ENCODE measurements around the gene TLCD2. TPM values are rescaled to one million over a fixed set of nuclear protein-coding genes. Genes with fewer than 3 reads are reported as not detected.
"Not testable (repeated sequence)": the region's sequence is repeated elsewhere in the genome, so short reads cannot be mapped to it uniquely, and the experiment has no call there.

Gene TLCD2
- total RNA-seq, 1 experiment from 2014 or later, result 0.56 TPM

DNA sequence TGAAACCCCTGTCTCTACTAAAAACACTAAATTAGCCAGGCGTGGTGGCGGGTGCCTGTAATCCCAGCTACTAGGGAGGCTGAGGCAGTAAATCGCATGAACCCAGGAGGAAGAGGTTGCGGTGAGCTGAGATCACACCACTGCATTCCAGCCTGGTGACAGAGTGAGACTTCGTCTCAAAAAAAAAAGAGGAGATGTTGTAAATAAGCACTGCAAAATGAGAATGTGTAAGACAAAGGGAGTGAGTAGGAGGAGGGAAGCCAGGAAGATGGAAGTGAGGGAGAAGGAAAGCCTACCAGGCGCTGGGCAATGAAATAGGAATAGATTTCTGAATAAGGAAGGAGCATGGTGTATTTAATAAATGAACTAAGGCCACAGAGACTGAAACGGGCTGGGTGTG lies 16.8 kb downstream of the TLCD2 start:
- no peak for DNase-seq (ENCODE audit: low spot score)

DNA sequence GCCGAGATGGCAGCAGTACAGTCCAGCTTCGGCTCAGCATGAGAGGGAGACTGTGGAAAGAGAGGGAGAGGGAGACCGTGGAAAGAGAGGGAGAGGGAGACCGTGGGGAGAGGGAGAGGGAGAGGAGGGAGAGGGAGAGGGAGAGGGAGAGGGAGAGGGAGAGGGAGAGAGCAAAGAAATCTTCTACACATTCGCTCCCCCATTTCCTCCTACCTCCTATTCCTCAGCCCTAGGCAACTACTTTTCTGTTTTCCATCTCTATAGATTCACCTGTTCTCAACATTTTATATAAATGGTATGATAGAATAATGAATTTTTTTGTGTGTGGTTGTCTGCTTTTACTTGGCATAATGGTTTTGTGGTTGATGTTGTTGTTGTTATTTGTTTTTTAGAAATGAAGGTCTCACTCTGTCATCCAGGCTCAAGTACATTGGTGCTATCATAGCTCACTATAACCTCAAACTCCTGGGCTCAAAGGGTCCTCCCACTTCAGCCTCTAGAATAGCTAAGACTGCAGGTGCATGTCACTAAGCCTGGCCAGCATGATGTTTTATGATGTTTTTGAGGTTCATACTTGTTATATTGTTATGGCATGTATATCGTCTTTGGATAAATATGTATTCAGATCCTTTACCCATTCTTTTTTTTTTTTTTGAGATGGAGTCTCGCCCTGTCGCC lies 19.5 kb downstream of the TLCD2 start:
- no peak for DNase-seq (ENCODE audit: low spot score)

- not testable (repeated sequence) for DNase-seq (ENCODE audit: low spot score)
These were observed 21.8 kb downstream of the TLCD2 start for GRCh38 chr17:1688405-1688804.

GRCh38 chr17:1686086-1686485 lies 24.1 kb downstream of the TLCD2 start:
- DNase-seq (ENCODE audit: low spot score), result no peak

GRCh38 chr17:1684378-1685189 lies 25.6 kb downstream of the TLCD2 start, which contains the start of gene PRPF8:
Gene PRPF8, minus strand, starts transcription at chr17:1684867. Its CDS starts 296 bp downstream, at chr17:1684571.
- DNase-seq (ENCODE audit: low spot score), result peak; percentile 93

DNA sequence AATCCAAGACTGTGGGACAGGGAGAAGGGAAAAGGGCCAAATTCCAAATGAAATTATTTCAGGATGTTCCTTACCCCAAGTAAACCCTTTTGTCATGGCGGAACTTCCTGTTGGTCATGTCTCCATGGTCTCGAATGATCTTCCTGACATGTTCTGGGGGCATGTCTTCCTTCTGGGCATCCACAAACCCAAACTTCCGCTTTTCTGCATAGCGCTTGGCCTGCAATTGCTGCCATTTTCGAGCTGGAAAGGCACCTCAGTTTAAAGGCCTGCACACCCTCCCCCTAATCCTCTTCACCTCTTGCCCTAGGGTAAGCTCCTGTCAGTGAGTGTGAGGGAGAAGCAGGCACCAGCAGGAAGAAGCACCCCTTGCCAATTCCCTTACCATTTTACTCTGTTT lies 26.7 kb downstream of the TLCD2 start:
- no peak for DNase-seq (ENCODE audit: low spot score)

- DNase-seq (ENCODE audit: low spot score), result no peak
These were observed 33.8 kb downstream of the TLCD2 start for GRCh38 chr17:1676401-1676800.

DNA sequence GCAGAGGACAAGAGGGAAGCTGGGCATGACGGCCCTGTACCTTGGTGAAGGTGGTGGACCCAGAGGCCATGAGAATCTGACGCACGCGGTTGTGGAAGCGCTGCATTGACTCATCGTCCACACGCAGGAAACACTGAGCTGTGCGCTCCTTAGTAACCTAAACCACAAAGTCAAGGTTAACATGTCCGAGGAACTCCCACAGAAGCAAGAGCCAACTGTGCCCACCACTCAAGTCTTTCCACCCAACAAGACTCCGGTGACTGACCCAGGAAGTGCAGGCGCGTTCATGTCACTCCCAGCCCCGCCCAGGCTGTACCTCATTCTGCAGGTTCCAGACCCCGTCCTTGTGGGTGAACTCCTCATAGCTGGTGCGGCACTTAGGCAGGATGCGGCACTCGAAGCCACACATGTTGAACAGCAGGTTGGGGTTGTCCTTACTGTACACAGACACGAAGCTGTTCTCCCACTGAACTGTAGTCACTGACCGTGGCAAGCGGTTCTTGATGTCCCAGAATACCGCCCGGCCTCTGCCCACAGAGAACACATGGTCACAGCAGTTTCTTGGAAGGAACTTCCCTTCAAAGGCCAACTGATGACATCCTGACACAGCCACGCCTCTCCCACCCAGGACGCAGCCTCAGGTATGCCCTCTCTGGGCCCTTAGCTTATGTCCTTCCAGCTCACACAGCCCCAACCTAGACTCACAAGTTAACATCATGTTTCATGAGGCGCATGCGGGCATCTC lies 37.0 kb downstream of the TLCD2 start:
- DNase-seq (ENCODE audit: low spot score), result no peak

DNA sequence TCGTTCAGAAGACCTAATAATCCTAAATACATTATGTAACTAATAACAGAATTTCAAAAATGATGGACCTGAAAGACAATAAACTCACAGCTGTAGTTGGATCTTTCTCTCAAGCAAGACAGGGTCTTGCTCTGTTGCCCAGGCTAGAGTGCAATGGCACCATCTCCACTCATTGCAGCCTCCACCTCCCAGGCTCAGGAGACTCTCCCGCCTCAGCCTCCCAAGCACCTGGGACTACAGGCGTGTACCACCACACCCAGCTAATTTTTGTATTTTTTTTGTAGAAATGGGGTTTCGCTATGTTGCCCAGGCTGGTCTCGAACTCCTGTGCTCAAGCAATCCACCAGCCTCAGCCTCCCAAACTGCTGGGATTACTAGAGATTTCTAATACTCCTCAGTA lies 46.2 kb downstream of the TLCD2 start:
- DNase-seq (ENCODE audit: low spot score), result not testable (repeated sequence)

DNA sequence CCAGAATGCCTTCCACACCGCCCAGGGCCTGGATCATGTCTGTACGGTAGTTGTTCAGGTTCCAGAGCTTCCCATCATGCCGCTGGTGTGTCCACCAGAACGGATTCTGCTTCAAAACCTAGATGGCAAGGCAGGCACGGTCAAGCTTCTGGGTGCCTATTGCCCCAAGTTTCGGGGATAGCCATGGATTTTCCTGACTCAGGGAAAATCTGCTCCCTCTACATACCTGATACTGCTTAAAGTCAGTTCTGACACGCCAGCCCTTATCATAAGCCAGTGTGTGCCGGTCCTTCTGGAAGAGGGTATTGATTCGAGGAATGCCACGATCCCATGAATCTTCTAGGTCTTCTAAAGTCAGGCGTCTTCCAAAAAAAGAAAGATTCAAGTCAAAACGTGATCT lies 49.1 kb downstream of the TLCD2 start:
- DNase-seq (ENCODE audit: low spot score), result no peak

GRCh38 chr17:1658100-1658499 lies 52.1 kb downstream of the TLCD2 start:
- DNase-seq (ENCODE audit: low spot score), result no peak

DNA sequence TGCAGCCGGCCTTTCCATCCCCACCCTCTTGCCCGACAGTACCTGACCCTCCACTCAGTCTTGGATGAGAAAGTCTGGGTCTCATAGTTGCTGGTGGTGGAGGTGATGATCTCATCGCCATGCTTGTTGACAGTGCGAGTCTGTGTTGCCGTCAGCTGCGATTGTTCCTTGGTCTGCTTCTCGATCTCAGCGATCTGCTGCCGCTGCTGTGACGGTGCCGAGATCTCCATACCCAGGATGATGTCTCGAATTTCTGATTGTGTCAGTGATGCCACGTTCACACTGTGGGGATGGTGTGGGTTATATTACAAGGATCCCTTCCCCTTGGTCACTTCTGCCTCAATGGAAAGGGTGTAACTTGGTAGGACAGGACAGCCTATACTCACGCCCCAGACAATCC lies 56.4 kb downstream of the TLCD2 start:
- no peak for DNase-seq (ENCODE audit: low spot score)

DNA sequence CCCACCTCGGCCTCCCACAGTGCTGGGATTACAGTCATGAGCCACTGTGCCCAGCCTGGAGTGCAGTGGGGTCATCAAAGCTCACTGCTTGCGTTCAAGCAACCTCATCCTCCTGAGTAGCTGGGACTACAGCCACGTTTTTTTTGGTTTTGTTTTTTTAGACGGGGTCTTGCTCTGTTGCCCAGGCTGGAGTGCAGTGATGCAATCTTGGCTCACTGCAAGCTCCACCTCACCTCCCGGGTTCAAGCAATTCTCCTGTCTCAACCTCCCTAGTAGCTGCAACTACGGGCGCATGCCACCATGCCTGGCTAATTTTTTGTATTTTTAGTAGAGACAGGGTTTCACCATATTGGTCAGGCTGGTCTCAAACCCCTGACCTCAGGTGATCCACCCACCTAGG lies 57.4 kb downstream of the TLCD2 start:
- not testable (repeated sequence) for DNase-seq (ENCODE audit: low spot score)

Other genes starting within 250 kb of the TLCD2 start
- 188 and 200 TPM in 2 replicates for gene MYO1C, start 217.7 kb downstream of the TLCD2 start, total RNA-seq (2014; rRNA removed; shearing (Covaris generic))
- 51.5 and 75.5 TPM in 2 replicates for gene INPP5K, start 193.8 kb downstream of the TLCD2 start, total RNA-seq (2014; rRNA removed; shearing (Covaris generic))
- gene PITPNA, start 147.6 kb downstream of the TLCD2 start, total RNA-seq (2014; rRNA removed; shearing (Covaris generic)), result 15.9 and 23.1 TPM in 2 replicates
- 22.4 and 34.0 TPM in 2 replicates for gene SLC43A2, start 81.5 kb downstream of the TLCD2 start, total RNA-seq (2014; rRNA removed; shearing (Covaris generic))
- 0.89 and 1.3 TPM in 2 replicates for gene SCARF1, start 64.6 kb downstream of the TLCD2 start, total RNA-seq (2014; rRNA removed; shearing (Covaris generic))
- 13.1 and 13.3 TPM in 2 replicates for gene RILP, start 60.5 kb downstream of the TLCD2 start, total RNA-seq (2014; rRNA removed; shearing (Covaris generic))
- gene PRPF8, start 25.5 kb downstream of the TLCD2 start, total RNA-seq (2014; rRNA removed; shearing (Covaris generic)), result 92.7 and 92.8 TPM in 2 replicates
- 35.8 and 39.2 TPM in 2 replicates for gene WDR81, start 14.3 kb upstream of the TLCD2 start, total RNA-seq (2014; rRNA removed; shearing (Covaris generic))
- gene SERPINF2, start 32.5 kb upstream of the TLCD2 start, total RNA-seq (2014; rRNA removed; shearing (Covaris generic)), result 9.8 and 10.9 TPM in 2 replicates
- 1.1 and 5.0 TPM in 2 replicates for gene SERPINF1, start 51.7 kb upstream of the TLCD2 start, total RNA-seq (2014; rRNA removed; shearing (Covaris generic))
- gene SMYD4, start 119.5 kb upstream of the TLCD2 start, total RNA-seq (2014; rRNA removed; shearing (Covaris generic)), result 5.9 and 7.5 TPM in 2 replicates
- gene RPA1, start 119.6 kb upstream of the TLCD2 start, total RNA-seq (2014; rRNA removed; shearing (Covaris generic)), result 32.4 and 52.5 TPM in 2 replicates

Data from HT-29 (cell line).